ENCODE data around the gene NHLRC3. TPM values are rescaled to one million over a fixed set of nuclear protein-coding genes. Genes with fewer than 3 reads are reported as not detected.

The NHLRC3 gene
- total and polyA plus RNA-seq, 4 experiments from 2014 or later: 4.6 to 27.3 (median 16.5) TPM

- H3K36me3 Mint-ChIP-seq: peaks cover 7 to 29% of the 10 kb centered on the region in 2 donors
- Histone ChIP-seq H3K9me3 (ENCODE audit: control insufficient read depth in 1 of 2, low read length in 2 of 2) (no peaks in the 10 kb centered on the region), H3K4me1 (ENCODE audit: insufficient read depth, low read length) (no peaks in the 10 kb centered on the region), H3K27me3 (ENCODE audit: insufficient read depth, low read length) (no peaks in the 10 kb centered on the region), H3K36me3 (ENCODE audit: insufficient read depth, low read length) (no peaks in the 10 kb centered on the region), H3K27ac (ENCODE audit: low read depth, low read length) (no peak overlapping the region), H3K4me3 (ENCODE audit: low read length in 2 of 2) (no peak overlapping the region)
- no peak overlapping the region for H3K4me3 Mint-ChIP-seq
- intact Hi-C loops (cut with micrococcal nuclease): loop anchor here (1.0 to 2.0 kb wide), 2 partner anchors 561 to 626 kb away; no protein-coding TSS in a partner anchor
- DNase-seq: peak in 4 of 5 donors; percentile 19 to 26 (median 22)
- ChIA-PET CTCF (ENCODE audit: partially characterized antibody) (interaction anchor here (0.6 to 2.3 kb wide), 4 partner anchors 9 to 565 kb away, joined by 3 to 18 read pairs (median 3); partner anchors contain the start of gene NHLRC3), POLR2A (ENCODE audit: partially characterized antibody) (interaction anchor here (1.0 kb wide), 1 partner anchor 13 kb away, joined by 5 read pairs; the partner anchor contains the start of genes NHLRC3 and PROSER1)
- no peak overlapping the region for H3K27ac Mint-ChIP-seq
- H3K9me3 Mint-ChIP-seq: peaks cover 0 to 2% (median 0%) of the 10 kb centered on the region in 8 donors
- H3K4me1 Mint-ChIP-seq: peaks cover 4 to 12% (median 7%) of the 10 kb centered on the region in 4 donors
- H3K27me3 Mint-ChIP-seq: no peaks in the 10 kb centered on the region
Measured at GRCh38 chr13:39051157-39051556, 12.9 kb downstream of the NHLRC3 start.

GRCh38 chr13:39052944-39053343 is 14.7 kb downstream of the NHLRC3 start:
- Histone ChIP-seq H3K9me3 (ENCODE audit: control insufficient read depth in 1 of 2, low read length in 2 of 2) (no peaks in the 10 kb centered on the region), H3K4me1 (ENCODE audit: insufficient read depth, low read length) (no peaks in the 10 kb centered on the region), H3K4me3 (ENCODE audit: low read length in 2 of 2) (no peak overlapping the region), H3K36me3 (ENCODE audit: insufficient read depth, low read length) (no peaks in the 10 kb centered on the region), H3K27me3 (ENCODE audit: insufficient read depth, low read length) (no peaks in the 10 kb centered on the region), H3K27ac (ENCODE audit: low read depth, low read length) (no peak overlapping the region)
- ChIA-PET POLR2A (ENCODE audit: partially characterized antibody) (no interaction called here), CTCF (ENCODE audit: partially characterized antibody) (no interaction called here)
- Mint-ChIP-seq H3K4me3 (no peak overlapping the region), H3K27me3 (no peaks in the 10 kb centered on the region), H3K27ac (no peak overlapping the region), H3K36me3 (peaks cover 13 to 23% of the 10 kb centered on the region in 2 donors), H3K4me1 (peaks cover 11 to 18% (median 13%) of the 10 kb centered on the region in 4 donors), H3K9me3 (peaks cover 0 to 2% (median 0%) of the 10 kb centered on the region in 8 donors)
- no peak for DNase-seq
- intact Hi-C loops (cut with micrococcal nuclease): no loop called here

- Histone ChIP-seq H3K27me3 (ENCODE audit: insufficient read depth, low read length) (no peaks in the 10 kb centered on the region), H3K4me3 (ENCODE audit: low read length in 2 of 2) (no peak overlapping the region), H3K4me1 (ENCODE audit: insufficient read depth, low read length) (no peaks in the 10 kb centered on the region), H3K27ac (ENCODE audit: low read depth, low read length) (no peak overlapping the region), H3K36me3 (ENCODE audit: insufficient read depth, low read length) (no peaks in the 10 kb centered on the region), H3K9me3 (ENCODE audit: control insufficient read depth in 1 of 2, low read length in 2 of 2) (no peaks in the 10 kb centered on the region)
- ChIA-PET CTCF (ENCODE audit: partially characterized antibody) (no interaction called here), POLR2A (ENCODE audit: partially characterized antibody) (no interaction called here)
- Mint-ChIP-seq H3K9me3 (peaks cover 0 to 2% (median 0%) of the 10 kb centered on the region in 8 donors), H3K4me3 (no peak overlapping the region), H3K27me3 (no peaks in the 10 kb centered on the region), H3K36me3 (peaks cover 14 to 19% of the 10 kb centered on the region in 2 donors), H3K4me1 (peaks cover 10 to 22% (median 17%) of the 10 kb centered on the region in 4 donors), H3K27ac (no peak overlapping the region)
- DNase-seq: no peak
- intact Hi-C loops (cut with micrococcal nuclease): no loop called here
Measured at GRCh38 chr13:39054112-39054511, 15.9 kb downstream of the NHLRC3 start.

GRCh38 chr13:39056018-39056417 is 17.8 kb downstream of the NHLRC3 start:
- intact Hi-C loops (cut with micrococcal nuclease): no loop called here
- Histone ChIP-seq H3K4me1 (ENCODE audit: insufficient read depth, low read length) (no peaks in the 10 kb centered on the region), H3K27ac (ENCODE audit: low read depth, low read length) (no peak overlapping the region), H3K36me3 (ENCODE audit: insufficient read depth, low read length) (no peaks in the 10 kb centered on the region), H3K4me3 (ENCODE audit: low read length in 2 of 2) (no peak overlapping the region), H3K9me3 (ENCODE audit: control insufficient read depth in 1 of 2, low read length in 2 of 2) (no peaks in the 10 kb centered on the region), H3K27me3 (ENCODE audit: insufficient read depth, low read length) (no peaks in the 10 kb centered on the region)
- ChIA-PET CTCF (ENCODE audit: partially characterized antibody) (no interaction called here), POLR2A (ENCODE audit: partially characterized antibody) (no interaction called here)
- Mint-ChIP-seq H3K27me3 (no peaks in the 10 kb centered on the region), H3K27ac (no peak overlapping the region), H3K4me3 (no peak overlapping the region), H3K9me3 (peaks cover 0 to 5% (median 0%) of the 10 kb centered on the region in 8 donors), H3K36me3 (peaks cover 15 to 30% of the 10 kb centered on the region in 2 donors), H3K4me1 (peaks cover 14 to 26% (median 24%) of the 10 kb centered on the region in 4 donors)
- no peak for DNase-seq

GRCh38 chr13:39058040-39058439 is 19.8 kb downstream of the NHLRC3 start:
- H3K4me3 ChIP-seq (ENCODE audit: low read length in 2 of 2): no peak overlapping the region
- peaks cover 13 to 33% of the 10 kb centered on the region in 2 donors for H3K36me3 Mint-ChIP-seq
- POLR2A ChIA-PET (ENCODE audit: partially characterized antibody): no interaction called here

GRCh38 chr13:39062004-39062403 is 23.7 kb downstream of the NHLRC3 start:
- no peak overlapping the region for H3K4me3 Mint-ChIP-seq
- H3K36me3 Mint-ChIP-seq: peaks cover 11 to 22% of the 10 kb centered on the region in 2 donors
- Histone ChIP-seq H3K4me1 (ENCODE audit: insufficient read depth, low read length) (no peaks in the 10 kb centered on the region), H3K36me3 (ENCODE audit: insufficient read depth, low read length) (no peaks in the 10 kb centered on the region), H3K27me3 (ENCODE audit: insufficient read depth, low read length) (no peaks in the 10 kb centered on the region), H3K4me3 (ENCODE audit: low read length in 2 of 2) (no peak overlapping the region), H3K27ac (ENCODE audit: low read depth, low read length) (no peak overlapping the region), H3K9me3 (ENCODE audit: control insufficient read depth in 1 of 2, low read length in 2 of 2) (no peaks in the 10 kb centered on the region)
- POLR2A ChIA-PET (ENCODE audit: partially characterized antibody): no interaction called here
- CTCF ChIA-PET (ENCODE audit: partially characterized antibody): interaction anchor here (1.4 kb wide), 1 partner anchor 550 kb away, joined by 3 read pairs; no protein-coding TSS in a partner anchor
- intact Hi-C loops (cut with micrococcal nuclease): no loop called here
- DNase-seq: no peak
- no peaks in the 10 kb centered on the region for H3K27me3 Mint-ChIP-seq
- H3K27ac Mint-ChIP-seq: no peak overlapping the region
- H3K4me1 Mint-ChIP-seq: peaks cover 13 to 20% (median 17%) of the 10 kb centered on the region in 4 donors
- peaks cover 0 to 8% (median 3%) of the 10 kb centered on the region in 8 donors for H3K9me3 Mint-ChIP-seq

More at GRCh38 chr13:39058040-39058439, 19.8 kb downstream of the NHLRC3 start:
- no peaks in the 10 kb centered on the region for H3K27me3 ChIP-seq (ENCODE audit: insufficient read depth, low read length)
- no peaks in the 10 kb centered on the region for H3K4me1 ChIP-seq (ENCODE audit: insufficient read depth, low read length)
- Mint-ChIP-seq H3K4me3 (peak overlapping the region in 1 of 8 donors; percentile 5), H3K27ac (no peak overlapping the region), H3K27me3 (no peaks in the 10 kb centered on the region), H3K4me1 (peaks cover 13 to 26% (median 23%) of the 10 kb centered on the region in 4 donors), H3K9me3 (peaks cover 0 to 5% (median 0%) of the 10 kb centered on the region in 8 donors)
- no peak overlapping the region for H3K27ac ChIP-seq (ENCODE audit: low read depth, low read length)
- no peaks in the 10 kb centered on the region for H3K36me3 ChIP-seq (ENCODE audit: insufficient read depth, low read length)
- CTCF ChIA-PET (ENCODE audit: partially characterized antibody): no interaction called here
- H3K9me3 ChIP-seq (ENCODE audit: control insufficient read depth in 1 of 2, low read length in 2 of 2): no peaks in the 10 kb centered on the region
- no peak for DNase-seq
- intact Hi-C loops (cut with micrococcal nuclease): no loop called here

GRCh38 chr13:39072842-39073241 is 34.6 kb downstream of the NHLRC3 start:
- POLR2A ChIA-PET (ENCODE audit: partially characterized antibody): no interaction called here

More at GRCh38 chr13:39072842-39073241, 34.6 kb downstream of the NHLRC3 start:
- CTCF ChIA-PET (ENCODE audit: partially characterized antibody): no interaction called here
- Mint-ChIP-seq H3K9me3 (peaks cover 0 to 10% (median 4%) of the 10 kb centered on the region in 8 donors), H3K27me3 (peaks cover 23 to 29% of the 10 kb centered on the region in 2 donors), H3K4me1 (peaks cover 0 to 2% (median 0%) of the 10 kb centered on the region in 4 donors), H3K4me3 (no peak overlapping the region), H3K27ac (peak overlapping the region in 1 of 7 donors; percentile 17), H3K36me3 (no peaks in the 10 kb centered on the region)
- Histone ChIP-seq H3K9me3 (ENCODE audit: control insufficient read depth in 1 of 2, low read length in 2 of 2) (no peaks in the 10 kb centered on the region), H3K27ac (ENCODE audit: low read depth, low read length) (no peak overlapping the region), H3K36me3 (ENCODE audit: insufficient read depth, low read length) (no peaks in the 10 kb centered on the region), H3K4me3 (ENCODE audit: low read length in 2 of 2) (no peak overlapping the region), H3K27me3 (ENCODE audit: insufficient read depth, low read length) (peaks cover 15% of the 10 kb centered on the region), H3K4me1 (ENCODE audit: insufficient read depth, low read length) (no peaks in the 10 kb centered on the region)
- no peak for DNase-seq
- intact Hi-C loops (cut with micrococcal nuclease): no loop called here

All from CD4-positive, alpha-beta memory T cell (primary cell).